Stimulated activated CD8-positive, alpha-beta memory T cell treated with anti-CD3 and anti-CD28 coated beads, Interleukin-2, amount 100 ng/mL, for 48 hours (primary cell): ENCODE results near the gene TMBIM6.
"Not testable (repeated sequence)": the region's sequence is repeated elsewhere in the genome, so short reads cannot be mapped to it uniquely, and the experiment has no call there.

Experiments used
- DNase-seq, 2 donors: peaks; one replicate each; pipeline ENCODE4 v3.0.0-alpha.2; 2020; ENCODE audit warnings: low read depth in 2 of 2

Gene TMBIM6, protein sequence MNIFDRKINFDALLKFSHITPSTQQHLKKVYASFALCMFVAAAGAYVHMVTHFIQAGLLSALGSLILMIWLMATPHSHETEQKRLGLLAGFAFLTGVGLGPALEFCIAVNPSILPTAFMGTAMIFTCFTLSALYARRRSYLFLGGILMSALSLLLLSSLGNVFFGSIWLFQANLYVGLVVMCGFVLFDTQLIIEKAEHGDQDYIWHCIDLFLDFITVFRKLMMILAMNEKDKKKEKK

DNA sequence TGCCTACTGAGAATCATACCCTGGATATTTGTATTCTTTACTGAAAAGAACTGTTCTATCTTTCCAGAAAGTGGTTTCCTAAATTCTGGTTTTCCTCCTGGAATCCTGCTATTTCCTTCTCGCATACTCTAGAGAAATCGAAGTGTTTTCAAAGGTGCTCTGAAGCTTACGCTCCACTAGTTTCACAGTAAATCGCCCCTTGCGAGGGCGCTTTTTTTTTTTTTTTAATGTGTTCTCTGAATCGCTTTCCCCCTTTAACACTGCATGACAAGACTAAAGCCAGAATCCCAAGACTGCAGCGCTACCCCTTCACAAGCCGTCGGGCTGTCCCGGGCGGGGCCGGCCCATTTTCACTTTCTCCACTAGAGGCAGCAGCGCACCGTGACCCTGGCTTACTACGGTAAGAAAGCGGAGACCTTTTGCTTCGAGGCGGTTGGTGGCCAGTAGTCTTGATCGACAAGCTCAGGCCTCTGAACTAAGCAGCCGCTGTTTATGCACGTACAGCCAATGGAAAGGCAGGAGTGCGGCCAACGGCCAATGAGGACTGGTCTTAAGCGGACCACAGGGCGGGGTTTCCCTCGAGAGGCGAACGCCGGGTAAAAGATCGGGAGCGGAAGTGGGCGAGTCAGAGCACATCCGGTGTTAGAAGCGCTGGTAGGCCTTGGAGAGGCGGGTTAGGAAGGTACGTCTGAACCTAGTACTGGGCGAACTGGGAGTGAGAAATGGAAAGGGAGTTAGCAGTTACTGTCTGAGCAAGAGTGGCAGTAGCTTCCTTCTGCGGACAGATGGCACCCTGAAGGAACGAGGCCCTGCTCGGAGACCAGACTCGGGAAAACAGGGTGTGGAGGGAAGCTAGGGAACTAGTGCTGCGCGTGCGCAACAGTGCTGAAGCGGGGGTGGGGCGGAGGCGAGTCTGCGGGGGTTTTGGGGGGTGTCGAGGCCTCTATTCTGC, at the start of gene TMBIM6:
TSS of gene TMBIM6 (plus strand) at position 628 of the 952 bp plus-strand sequence. CDS start 10,937 bp downstream, outside the sequence.
- peak; percentile 94 to 97 for DNase-seq

DNA sequence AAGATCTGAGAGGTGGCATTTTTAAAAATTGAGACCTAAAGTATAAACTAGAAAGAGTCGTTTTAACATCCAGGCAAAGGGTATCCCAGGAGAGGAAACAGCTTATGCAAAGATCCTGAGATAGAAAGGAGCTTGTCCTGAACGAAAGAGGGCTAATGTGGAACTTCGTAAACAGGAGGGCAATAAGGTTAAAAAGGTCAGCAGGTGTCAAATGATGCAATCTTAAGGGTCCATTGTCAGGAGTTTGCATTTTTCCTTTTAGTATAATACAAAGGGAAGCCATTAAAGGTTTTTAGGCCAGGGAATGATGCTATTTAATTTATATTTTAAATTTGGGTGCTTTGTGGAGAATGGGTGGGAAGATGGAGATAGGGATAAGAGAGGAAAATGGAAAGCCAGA, 48.5 kb upstream of the TMBIM6 start:
- DNase-seq, result no peak

DNA sequence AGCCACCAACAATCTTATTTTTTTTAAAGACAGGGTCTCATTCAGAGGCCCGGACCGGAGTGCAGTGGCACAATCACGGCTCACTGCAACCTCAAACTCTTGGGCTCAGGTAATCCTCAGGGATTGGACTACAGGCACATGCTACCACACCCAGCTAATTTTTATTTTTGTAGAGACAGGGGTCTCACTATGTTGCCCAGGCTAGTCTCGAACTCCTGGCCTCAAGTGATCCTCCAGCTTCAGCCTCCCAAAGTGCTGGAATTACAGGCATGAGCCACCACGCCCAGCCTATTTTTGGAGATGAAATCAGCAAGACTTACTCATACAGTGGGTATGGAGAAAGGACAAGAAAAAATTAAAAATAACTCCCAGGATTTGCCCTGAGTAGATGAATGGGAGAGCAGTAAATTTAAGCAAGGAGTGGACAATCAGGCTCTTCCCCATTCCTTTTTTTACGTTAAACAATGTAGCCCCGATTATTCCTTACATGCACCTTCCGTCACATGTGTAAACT, 47.4 kb upstream of the TMBIM6 start:
- no peak for DNase-seq

DNA sequence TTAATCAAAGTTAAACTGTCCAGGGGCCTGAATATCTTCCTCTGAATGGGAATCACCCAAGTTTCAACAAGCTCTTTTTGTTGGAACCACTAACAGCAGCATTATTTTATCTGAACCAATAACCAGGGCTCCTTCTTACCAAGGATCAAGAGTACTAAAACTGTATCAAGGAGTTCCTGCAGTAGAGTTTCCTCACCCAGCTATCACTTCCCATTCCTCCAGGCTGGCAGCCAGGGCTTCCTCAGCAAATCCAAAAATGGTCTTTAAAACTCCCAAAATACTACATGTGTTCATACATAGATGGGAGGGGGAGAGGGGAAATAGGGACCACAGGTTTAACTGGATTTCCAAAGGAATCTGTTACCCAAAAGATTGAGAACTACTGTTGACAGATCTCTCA, 44.6 kb upstream of the TMBIM6 start:
- DNase-seq, result no peak

DNA sequence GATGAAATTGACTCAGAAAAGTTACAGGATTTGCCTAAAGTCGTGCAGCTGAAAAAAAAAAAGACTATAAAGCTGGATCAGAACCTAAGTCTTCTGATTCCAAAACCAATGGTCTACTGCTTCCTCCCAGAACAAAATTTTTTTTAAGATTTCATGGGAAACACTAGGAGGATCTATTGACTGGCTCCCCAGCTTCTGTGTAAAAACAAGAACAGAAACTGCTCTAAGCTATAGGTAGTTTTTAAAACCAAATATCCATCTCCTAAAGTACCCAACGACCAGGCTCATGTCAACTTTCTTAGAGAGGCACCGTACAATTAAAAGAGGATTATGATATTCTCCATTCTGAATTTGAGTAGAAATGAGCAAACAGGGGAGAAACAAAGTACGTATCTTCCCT, 43.5 kb upstream of the TMBIM6 start:
- DNase-seq, result no peak

DNA sequence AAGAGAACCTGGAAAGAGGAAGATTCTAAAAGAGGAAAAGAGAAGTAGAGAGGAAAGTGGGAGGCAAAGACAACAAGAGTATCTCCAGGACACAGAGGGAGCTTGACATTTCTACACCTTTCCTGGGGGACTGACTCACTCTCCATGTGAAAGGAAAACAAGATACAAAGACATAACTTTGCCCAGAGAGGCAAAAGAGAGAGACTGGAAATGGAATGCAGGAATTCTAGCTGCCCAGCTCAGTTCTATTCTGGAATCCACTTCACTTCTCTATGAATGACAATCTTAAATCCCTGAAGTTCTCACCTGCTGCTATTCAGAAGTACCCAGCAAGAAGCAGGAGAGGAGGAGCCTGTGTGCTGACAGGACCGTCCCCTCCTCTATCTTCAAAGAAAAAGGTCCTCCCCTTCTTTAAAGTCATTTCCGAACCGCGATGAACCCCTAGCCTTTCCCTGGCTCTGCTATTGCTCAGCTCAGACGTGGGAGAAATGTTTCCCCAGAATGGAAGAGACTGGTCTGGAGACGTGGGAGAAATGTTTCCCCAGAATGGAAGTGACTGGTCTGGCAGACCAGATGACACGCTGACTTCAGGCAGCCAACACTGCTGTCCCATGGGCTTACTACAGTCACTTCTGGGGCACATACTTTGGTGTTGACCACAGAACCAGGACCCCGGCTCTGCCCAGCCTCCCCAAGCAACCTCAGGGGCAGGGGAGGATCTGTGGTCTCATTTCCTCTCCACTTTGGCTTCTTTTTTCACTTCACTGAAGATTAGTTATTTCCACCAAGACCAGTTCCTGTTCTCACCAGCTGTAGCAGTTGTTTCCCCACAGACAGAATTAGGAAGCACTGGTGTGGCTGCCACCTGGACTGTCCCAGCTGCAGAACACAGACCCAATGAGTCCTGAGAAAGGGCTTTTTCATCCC, 42.5 kb upstream of the TMBIM6 start:
- DNase-seq, result peak; percentile 36 to 40

DNA sequence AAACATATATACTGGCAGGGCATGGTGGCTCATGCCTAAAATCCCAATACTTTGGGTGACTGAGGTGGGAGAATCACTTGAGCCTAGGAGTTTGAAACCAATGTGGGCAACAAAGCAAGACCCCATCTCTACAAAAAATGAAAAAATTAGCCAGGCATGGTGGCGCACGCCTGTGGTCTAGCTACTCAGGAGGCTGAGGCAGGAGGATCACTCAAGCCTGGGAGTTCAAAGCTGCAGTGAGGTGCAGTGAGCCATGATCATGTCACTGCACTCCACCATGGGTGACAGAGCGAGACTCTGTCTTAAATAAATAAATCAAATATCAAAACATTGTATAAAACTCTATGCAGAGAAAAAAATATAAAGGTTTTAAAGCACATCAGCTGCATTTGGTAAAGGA, 39.3 kb upstream of the TMBIM6 start:
- DNase-seq, result no peak

DNA sequence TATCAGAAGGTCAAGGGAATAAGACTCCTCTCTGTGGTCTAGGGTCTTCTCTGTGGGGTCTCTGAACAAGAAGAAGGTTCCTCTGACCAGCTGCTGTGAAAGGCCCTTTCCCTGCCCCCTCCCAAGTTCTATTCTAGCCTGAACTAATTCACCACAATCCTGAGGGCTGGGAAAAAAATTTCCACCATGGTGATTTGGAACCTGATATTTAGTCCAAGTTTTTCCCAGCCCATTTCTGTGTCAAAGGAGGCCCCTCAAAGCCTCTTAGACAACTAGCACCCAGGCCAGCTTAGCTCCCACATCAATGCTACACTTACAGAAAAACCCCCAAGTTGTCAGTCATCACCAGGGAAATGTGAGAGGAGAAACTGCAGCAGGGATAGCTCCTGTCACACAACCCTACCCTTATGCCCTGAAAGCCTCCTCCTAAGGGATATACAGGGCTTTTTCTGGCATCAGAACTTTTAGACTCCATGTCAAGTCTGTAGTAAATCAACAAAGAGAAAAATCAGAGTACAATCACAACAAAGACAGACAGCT, 38.6 kb upstream of the TMBIM6 start:
- no peak for DNase-seq

DNA sequence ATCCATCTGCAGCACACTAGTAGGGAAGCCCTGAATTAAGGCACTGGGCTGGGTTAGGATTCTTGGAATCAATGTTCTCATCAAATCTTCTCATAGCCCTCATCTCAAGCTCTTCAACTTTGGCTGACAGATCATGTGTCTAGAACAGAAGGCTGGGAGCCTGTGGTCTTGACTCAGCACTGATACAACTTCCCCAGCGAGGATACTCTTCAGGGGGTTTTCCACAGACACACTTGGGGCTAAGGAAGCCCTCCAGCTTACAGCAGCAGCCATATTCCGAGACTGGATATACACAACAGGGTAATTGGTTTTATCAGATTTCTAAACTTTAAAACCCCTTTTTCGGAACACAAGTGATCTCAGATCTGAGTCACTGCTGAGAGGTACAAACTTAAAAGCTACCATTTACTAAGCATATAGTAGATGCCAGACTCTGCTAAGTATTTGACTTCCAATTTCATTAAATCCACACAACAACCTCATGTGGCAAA, 37.7 kb upstream of the TMBIM6 start:
- peak; percentile 27 to 43 for DNase-seq

DNA sequence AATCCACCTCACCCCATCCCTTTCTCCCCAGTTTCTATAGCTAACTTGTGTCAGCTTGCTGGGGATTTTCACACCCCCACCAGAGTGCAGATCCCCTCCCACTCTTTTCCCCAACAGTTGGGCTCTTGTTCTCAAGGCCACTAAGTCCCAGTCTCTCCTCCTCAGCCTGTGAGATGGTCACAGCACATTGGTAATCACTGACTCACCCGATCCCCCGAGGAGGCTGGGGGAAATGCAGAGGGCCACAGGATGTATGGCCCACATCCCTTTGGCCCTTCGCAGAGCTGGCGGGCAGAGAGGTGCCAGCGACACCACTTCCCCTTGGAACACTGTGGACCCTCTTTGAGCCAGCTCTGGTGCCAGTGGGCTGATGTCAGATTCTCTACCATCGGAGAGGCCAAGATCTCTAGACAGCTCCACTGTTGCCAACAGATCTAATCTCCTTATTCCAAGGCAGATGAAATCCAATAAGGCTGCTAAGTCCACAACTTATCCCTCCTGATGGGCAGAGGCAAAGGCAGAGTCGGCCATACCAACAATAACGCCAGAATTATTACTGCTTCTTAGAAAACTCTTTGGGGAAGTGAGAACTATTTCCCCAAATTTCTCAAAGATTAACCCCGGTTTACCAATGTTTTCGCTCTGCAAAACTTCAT, 35.8 kb upstream of the TMBIM6 start:
- no peak for DNase-seq

DNA sequence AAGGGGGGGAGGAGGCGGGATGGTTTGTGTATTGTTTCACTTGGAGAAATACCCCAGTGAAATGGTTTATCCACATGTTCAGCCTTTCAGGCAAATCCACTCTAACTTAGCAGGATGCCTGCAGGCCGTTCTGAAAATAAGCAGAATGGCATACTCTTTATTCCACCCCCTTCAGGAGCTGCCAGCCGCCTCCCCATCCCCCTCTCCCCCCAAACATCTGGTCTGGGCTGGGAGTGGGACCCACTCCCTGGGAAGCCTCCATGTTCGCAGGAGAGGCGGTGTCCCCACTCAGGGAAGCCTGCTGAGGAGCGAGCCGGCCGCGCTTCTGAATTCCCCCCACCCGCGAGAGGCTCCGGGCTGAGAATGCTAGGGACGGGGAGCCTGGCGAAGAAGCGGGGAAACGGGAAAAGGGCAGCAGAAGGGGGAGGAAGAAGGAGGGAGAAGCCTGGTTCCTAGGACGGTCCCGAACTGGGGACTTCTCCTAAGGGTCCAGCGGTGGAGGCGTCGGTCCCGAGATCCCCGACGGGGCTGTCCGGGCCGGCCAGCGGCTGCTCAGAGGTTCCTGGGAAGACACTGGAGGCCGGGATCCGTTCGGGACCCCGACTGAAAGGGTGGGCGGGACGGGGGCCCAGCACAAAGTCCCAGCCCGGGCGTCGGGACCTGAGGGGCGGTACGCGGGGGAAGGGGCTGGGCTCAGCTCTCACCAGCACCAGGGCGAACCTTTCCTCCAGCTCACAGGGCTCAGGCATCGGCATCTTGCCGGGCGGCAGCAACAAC, 34.8 kb upstream of the TMBIM6 start:
- no peak for DNase-seq

DNA sequence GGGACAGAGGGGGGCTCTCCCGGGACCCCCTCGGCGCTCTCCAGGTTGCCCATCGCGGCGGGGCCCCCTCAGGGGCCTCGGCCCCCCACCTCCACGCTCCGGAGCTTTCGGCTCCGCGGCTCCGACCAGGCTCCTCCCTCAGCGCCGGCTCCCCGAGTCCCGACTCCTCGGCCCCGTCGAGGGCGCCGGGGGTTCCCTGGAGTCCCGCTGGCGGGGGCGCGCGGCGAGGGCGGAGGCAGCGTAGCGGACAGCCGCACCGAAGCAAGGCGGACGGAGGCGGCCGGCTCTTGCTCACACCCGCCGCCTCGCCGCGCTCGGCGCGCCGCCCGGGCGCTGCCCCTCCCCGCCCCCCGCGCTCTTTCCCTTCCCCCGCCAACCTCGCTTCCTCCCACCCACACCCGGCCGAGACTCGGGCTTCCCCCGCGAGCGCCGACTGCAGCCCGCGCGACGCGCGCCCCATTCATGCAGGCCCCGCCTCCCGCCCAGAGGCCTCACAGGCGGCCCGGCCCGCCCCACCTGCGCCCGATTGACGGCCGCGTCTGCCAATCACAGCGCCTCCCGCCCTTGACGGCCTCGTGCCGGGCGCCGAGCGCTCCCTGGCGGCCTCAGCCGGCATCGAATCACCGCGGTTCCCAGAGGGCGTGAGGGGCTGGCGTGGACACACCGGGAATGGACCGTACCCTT, 34.1 kb upstream of the TMBIM6 start, which contains the start of gene FMNL3:
TSS of gene FMNL3 (minus strand) at position 278 of the 684 bp plus-strand sequence. CDS start at position 53, 225 bp downstream.
- peak; percentile 98 for DNase-seq

DNA sequence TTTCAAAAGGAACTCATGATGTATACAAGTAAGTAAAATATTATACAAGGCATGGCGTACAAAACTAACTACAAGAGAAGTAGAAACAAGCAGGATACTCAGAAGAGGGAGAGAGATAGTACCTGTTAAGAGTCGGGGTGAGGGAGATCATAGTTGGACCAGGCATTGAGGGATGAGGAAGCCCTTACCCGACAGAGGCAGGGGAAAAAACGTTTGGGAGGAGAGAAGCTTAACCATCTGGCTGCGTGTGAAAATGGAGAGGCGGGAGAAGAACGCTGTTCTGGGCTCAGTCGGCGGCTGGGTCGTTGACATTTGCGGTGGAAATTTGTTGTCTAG, 33.6 kb upstream of the TMBIM6 start:
- DNase-seq, result no peak

DNA sequence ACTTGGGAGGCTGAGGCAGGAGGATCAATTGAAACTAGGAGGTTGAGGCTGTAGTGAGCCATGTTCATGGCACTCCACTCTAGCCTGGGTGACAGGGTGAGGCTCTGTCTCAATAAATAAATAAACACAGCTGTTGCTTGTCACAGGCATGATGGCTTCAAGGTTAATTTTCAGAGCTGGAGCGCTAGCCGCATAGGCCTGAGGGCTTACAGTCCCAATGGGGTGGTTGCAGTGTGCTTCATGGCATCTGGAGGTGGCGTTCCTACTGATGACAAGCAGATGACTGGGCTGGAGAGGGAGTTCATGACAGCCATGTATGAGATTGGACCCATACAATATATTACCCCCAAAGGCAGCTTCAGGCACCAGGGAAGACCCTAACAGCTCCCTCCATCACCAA, 32.5 kb upstream of the TMBIM6 start:
- DNase-seq, result no peak

DNA sequence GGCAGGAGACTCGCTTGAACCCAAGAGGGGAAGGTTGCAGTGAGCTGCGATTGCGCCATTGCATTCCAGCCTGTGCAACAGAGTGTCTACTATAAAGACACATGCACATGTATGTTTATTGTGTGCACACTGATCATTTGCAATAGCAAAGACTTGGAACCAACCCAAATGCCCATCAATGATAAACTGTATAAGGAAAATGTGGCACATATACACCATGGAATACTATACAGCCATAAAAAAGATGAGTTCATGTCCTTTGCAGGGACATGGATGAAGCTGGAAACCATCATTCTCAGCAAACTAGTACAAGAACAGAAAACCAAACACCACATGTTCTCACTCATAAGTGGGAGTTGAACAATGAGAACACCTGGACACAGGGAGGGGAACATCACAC, 27.4 kb upstream of the TMBIM6 start:
- not testable (repeated sequence) for DNase-seq

DNA sequence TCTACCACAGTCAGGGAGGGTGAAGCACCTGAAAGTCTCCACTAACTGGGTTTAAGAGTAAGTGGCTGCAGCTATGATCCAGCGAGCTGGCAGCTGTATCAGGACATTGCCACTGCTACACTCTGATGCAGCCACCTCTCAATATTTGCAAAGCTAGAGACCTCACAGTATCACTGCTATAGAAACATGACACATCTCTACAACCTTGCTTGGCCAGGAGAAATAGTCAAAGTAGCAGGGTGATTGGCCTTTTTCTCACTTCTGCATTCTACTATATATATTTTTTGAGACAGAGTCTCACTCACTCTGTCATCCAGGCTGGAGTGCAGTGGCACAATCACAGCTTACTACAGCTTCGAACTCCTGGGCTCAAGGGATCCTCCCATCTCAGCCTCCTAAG, 24.8 kb upstream of the TMBIM6 start:
- DNase-seq, result no peak

DNA sequence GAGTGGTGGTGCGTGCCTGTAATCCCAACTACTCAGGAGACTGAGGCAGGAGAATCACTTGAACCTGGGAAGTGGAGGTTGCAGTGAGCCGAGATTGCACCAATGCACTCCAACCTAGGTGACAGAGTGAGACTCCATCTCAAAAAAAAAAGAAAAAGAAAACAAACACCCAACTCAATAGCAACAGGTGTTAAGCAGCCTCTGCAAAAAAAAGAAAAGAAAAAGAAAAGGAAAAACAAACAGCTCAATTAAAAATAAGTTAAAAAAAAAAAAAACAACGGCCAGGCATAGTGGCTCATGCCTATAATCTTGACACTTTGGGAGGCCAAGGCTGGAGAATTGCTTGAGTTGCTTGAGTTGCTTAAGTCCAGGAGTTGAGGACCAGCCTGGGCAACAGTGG, 23.6 kb upstream of the TMBIM6 start:
- not testable (repeated sequence) for DNase-seq

DNA sequence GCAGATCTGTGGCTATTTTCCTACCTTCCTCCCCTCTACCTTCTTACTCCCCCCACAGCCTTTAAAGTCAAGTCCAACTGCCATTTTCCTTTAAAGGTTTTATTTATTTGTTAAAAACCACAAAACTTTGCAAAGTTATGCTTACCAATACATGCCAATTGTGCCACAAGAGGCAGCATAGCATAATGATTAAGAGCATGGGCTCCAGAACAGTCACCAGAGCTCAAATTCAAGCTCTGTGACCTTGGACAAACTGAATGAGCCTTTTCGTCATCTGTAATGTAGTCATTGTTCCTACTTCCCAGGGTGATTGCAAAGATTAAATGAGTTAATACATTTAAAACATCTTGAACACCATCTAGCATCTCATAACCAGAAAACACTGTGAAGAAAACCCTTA, 21.1 kb upstream of the TMBIM6 start:
- no peak for DNase-seq

DNA sequence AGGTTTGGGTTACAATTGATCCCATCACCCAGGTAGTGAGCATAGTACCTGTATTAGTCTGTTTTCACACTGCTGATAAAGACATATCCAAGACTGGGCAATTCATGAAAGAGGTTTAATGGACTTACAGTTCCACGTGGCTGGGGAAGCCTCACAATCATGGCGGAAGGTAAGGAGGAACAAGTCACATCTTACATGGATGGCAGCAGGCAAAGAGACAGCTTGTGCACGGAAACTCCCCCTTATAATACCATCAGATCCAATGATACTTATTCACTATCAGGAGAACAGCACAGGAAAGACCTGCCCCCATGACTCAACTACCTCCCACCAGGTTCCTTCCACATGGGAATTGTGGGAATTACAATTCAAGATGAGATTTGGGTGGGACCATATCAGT, 20.0 kb upstream of the TMBIM6 start:
- not testable (repeated sequence) for DNase-seq
